GM18873 (cell line): ENCODE results near the gene PNPO.

Source experiments
- ATAC-seq: cut with Tn5 transposase; IDR thresholded peaks from one replicate; pipeline ENCODE4 v1.9.1; 2021; ENCODE audit warnings: mild to moderate bottlenecking, moderate library complexity, moderate number of reproducible peaks; ENCODE audit not compliant: unreplicated experiment, low FRiP score

Gene PNPO

GRCh38 chr17:47994724-47995123 is 53.4 kb downstream of the PNPO start:
- ATAC-seq = no peak

GRCh38 chr17:47995241-47995935 is 54.0 kb downstream of the PNPO start:
- no peak for ATAC-seq

- no peak for ATAC-seq
Measured at GRCh38 chr17:47996201-47996600, 54.8 kb downstream of the PNPO start.

- ATAC-seq = no peak
Measured at GRCh38 chr17:47997586-47997985, 56.2 kb downstream of the PNPO start.

- no peak for ATAC-seq
Measured at GRCh38 chr17:47998044-47998443, 56.7 kb downstream of the PNPO start.
